ENCODE data around the gene MYO3A.

The MYO3A gene

GRCh38 chr10:26043469-26043868, 109.4 kb downstream of the MYO3A start:
- no peak for DNase-seq (ENCODE audit: low read depth)
- H3K4me3 ChIP-seq (ENCODE audit: low read depth, low read length): no peak overlapping the region
- no peak for TF ChIP-seq CTCF (IDR thresholded peaks at IDR 0.05; ENCODE audit: low read depth, low read length)
- TF ChIP-seq MAX (IDR thresholded peaks at IDR 0.05; ENCODE audit: low read depth, low read length): no peak
- TF ChIP-seq POLR2A (IDR thresholded peaks at IDR 0.05; ENCODE audit: extremely low read depth, insufficient read length): no peak
- TF ChIP-seq MYC (IDR thresholded peaks at IDR 0.05; ENCODE audit: low read depth, low read length): no peak

- DNase-seq (ENCODE audit: low read depth): no peak
- no peak for TF ChIP-seq MYC (IDR thresholded peaks at IDR 0.05; ENCODE audit: low read depth, low read length)
- TF ChIP-seq POLR2A (IDR thresholded peaks at IDR 0.05; ENCODE audit: extremely low read depth, insufficient read length): no peak
- TF ChIP-seq CTCF (IDR thresholded peaks at IDR 0.05; ENCODE audit: low read depth, low read length): no peak
- TF ChIP-seq MAX (IDR thresholded peaks at IDR 0.05; ENCODE audit: low read depth, low read length): no peak
- H3K4me3 ChIP-seq (ENCODE audit: low read depth, low read length): no peak overlapping the region
These were observed 110.2 kb downstream of the MYO3A start for GRCh38 chr10:26044141-26044749.

- no peak overlapping the region for H3K4me3 ChIP-seq (ENCODE audit: low read depth, low read length)
- TF ChIP-seq CTCF (IDR thresholded peaks at IDR 0.05; ENCODE audit: low read depth, low read length): no peak
- TF ChIP-seq MAX (IDR thresholded peaks at IDR 0.05; ENCODE audit: low read depth, low read length): no peak
- TF ChIP-seq POLR2A (IDR thresholded peaks at IDR 0.05; ENCODE audit: extremely low read depth, insufficient read length): no peak
- TF ChIP-seq MYC (IDR thresholded peaks at IDR 0.05; ENCODE audit: low read depth, low read length): no peak
- no peak for DNase-seq (ENCODE audit: low read depth)
These were observed 112.2 kb downstream of the MYO3A start for GRCh38 chr10:26046073-26046700.

GRCh38 chr10:26048756-26049155, 114.7 kb downstream of the MYO3A start:
- TF ChIP-seq MYC (IDR thresholded peaks at IDR 0.05; ENCODE audit: low read depth, low read length) (no peak), CTCF (IDR thresholded peaks at IDR 0.05; ENCODE audit: low read depth, low read length) (no peak), MAX (IDR thresholded peaks at IDR 0.05; ENCODE audit: low read depth, low read length) (no peak), POLR2A (IDR thresholded peaks at IDR 0.05; ENCODE audit: extremely low read depth, insufficient read length) (no peak)
- no peak for DNase-seq (ENCODE audit: low read depth)
- H3K4me3 ChIP-seq (ENCODE audit: low read depth, low read length): no peak overlapping the region

GRCh38 chr10:26052326-26052725, 118.3 kb downstream of the MYO3A start:
- no peak overlapping the region for H3K4me3 ChIP-seq (ENCODE audit: low read depth, low read length)
- DNase-seq (ENCODE audit: low read depth): no peak
- no peak for TF ChIP-seq MAX (IDR thresholded peaks at IDR 0.05; ENCODE audit: low read depth, low read length)
- TF ChIP-seq MYC (IDR thresholded peaks at IDR 0.05; ENCODE audit: low read depth, low read length): no peak
- no peak for TF ChIP-seq POLR2A (IDR thresholded peaks at IDR 0.05; ENCODE audit: extremely low read depth, insufficient read length)
- no peak for TF ChIP-seq CTCF (IDR thresholded peaks at IDR 0.05; ENCODE audit: low read depth, low read length)
